Suprapubic skin (tissue), 3 donors: Measurements from ENCODE around the gene FES.

Experiments
- EP300 ChIP-seq: sonication (generic); formaldehyde crosslinking; IDR thresholded peaks from one replicate; pipeline ENCODE4 v1.6.1; 2017; ENCODE audit warnings: antibody characterized with exemption
- TF ChIP-seq, protein P1 (sequence below), 2 donors: fragments of 200-600 bp in 1 of 2; fragments of 450-650 bp in 1 of 2; sonication (generic) in 1 of 2; IDR thresholded peaks; one replicate each; pipeline ENCODE4 v1.5.1; 2016 to 2019; ENCODE audit warnings: antibody characterized with exemption in 2 of 2, mild to moderate bottlenecking in 1 of 2, moderate library complexity in 1 of 2

GRCh38 chr15:90859234-90860131 is 24.8 kb upstream of the FES start:
- TF ChIP-seq, protein P1, sequence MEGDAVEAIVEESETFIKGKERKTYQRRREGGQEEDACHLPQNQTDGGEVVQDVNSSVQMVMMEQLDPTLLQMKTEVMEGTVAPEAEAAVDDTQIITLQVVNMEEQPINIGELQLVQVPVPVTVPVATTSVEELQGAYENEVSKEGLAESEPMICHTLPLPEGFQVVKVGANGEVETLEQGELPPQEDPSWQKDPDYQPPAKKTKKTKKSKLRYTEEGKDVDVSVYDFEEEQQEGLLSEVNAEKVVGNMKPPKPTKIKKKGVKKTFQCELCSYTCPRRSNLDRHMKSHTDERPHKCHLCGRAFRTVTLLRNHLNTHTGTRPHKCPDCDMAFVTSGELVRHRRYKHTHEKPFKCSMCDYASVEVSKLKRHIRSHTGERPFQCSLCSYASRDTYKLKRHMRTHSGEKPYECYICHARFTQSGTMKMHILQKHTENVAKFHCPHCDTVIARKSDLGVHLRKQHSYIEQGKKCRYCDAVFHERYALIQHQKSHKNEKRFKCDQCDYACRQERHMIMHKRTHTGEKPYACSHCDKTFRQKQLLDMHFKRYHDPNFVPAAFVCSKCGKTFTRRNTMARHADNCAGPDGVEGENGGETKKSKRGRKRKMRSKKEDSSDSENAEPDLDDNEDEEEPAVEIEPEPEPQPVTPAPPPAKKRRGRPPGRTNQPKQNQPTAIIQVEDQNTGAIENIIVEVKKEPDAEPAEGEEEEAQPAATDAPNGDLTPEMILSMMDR (IDR thresholded peaks at IDR 0.05), result no peak
- TF ChIP-seq EP300, result no peak
